H9 (cell line): ENCODE measurements around the gene CDC42EP3. TPM values are rescaled to one million over a fixed set of nuclear protein-coding genes. Genes with fewer than 3 reads are reported as not detected.

Experiments used
- DNase-seq: peaks from one replicate; pipeline ENCODE4 v3.0.0-alpha.2; 2017
- H2AFZ ChIP-seq: one replicate; pipeline ENCODE4 v1.6.1; 2013; ENCODE audit warnings: mild to moderate bottlenecking, low read length, control low read depth, moderate library complexity
- H2AK5ac ChIP-seq: 2 replicates; pipeline ENCODE4 v1.6.1; 2013; ENCODE audit warnings: low read length, control low read depth, mixed read lengths; ENCODE audit not compliant: insufficient read length
- H2BK120ac ChIP-seq: one replicate; pipeline ENCODE4 v1.6.1; 2013; ENCODE audit warnings: low read depth, mild to moderate bottlenecking, low read length, control low read depth, inconsistent platforms; ENCODE audit not compliant: poor library complexity, severe bottlenecking
- H2BK12ac ChIP-seq: 2 replicates; pipeline ENCODE4 v1.6.1; 2013; ENCODE audit warnings: low read length, control low read depth, mixed read lengths, low read depth; ENCODE audit not compliant: insufficient read length
- H2BK15ac ChIP-seq: 2 replicates; pipeline ENCODE4 v1.6.1; 2013; ENCODE audit warnings: low read depth, low read length, control low read depth
- H2BK20ac ChIP-seq: one replicate; pipeline ENCODE4 v1.6.1; 2013; ENCODE audit warnings: low read depth, mild to moderate bottlenecking, low read length, control low read depth, inconsistent platforms; ENCODE audit not compliant: poor library complexity, severe bottlenecking
- H2BK5ac ChIP-seq: 2 replicates; pipeline ENCODE4 v1.6.1; 2013; ENCODE audit warnings: low read length, control low read depth, mixed read lengths; ENCODE audit not compliant: insufficient read length
- H3K14ac ChIP-seq: 2 replicates; pipeline ENCODE4 v1.6.1; 2013; ENCODE audit warnings: low read length, control low read depth; ENCODE audit not compliant: insufficient read depth
- H3K18ac ChIP-seq: 2 replicates; pipeline ENCODE4 v1.6.1; 2013; ENCODE audit warnings: low read depth, mild to moderate bottlenecking, mixed read lengths, low read length, control low read depth; ENCODE audit not compliant: insufficient read length
- H3K23ac ChIP-seq: 2 replicates; pipeline ENCODE4 v1.6.1; 2013; ENCODE audit warnings: low read length, control low read depth, mixed read lengths, low read depth; ENCODE audit not compliant: insufficient read length
- H3K23me2 ChIP-seq: 2 replicates; pipeline ENCODE4 v1.6.1; 2013; ENCODE audit warnings: low read depth, mild to moderate bottlenecking, mixed read lengths, low read length, control low read depth; ENCODE audit not compliant: insufficient read length, poor library complexity, severe bottlenecking
- H3K27ac ChIP-seq: 2 replicates; pipeline ENCODE4 v1.5.1; 2013; ENCODE audit warnings: low read length, control low read depth, mixed read lengths, low read depth; ENCODE audit not compliant: insufficient read length
- H3K27me3 ChIP-seq: 2 replicates; pipeline ENCODE4 v1.6.1; 2013; ENCODE audit warnings: low read length, control low read depth, inconsistent platforms; ENCODE audit not compliant: insufficient read depth
- H3K4ac ChIP-seq: 2 replicates; pipeline ENCODE4 v1.6.1; 2013; ENCODE audit warnings: low read depth, mild to moderate bottlenecking, control low read depth, inconsistent platforms, low read length, moderate library complexity
- H3K4me1 ChIP-seq: 2 replicates; pipeline ENCODE4 v1.6.1; 2013; ENCODE audit warnings: low read length, control low read depth, inconsistent platforms; ENCODE audit not compliant: insufficient read depth
- H3K4me2 ChIP-seq: 2 replicates; pipeline ENCODE4 v1.6.1; 2013; ENCODE audit warnings: low read length, control low read depth, mixed read lengths; ENCODE audit not compliant: insufficient read length, insufficient read depth
- H3K56ac ChIP-seq: 2 replicates; pipeline ENCODE4 v1.6.1; 2013; ENCODE audit warnings: low read depth, mild to moderate bottlenecking, mixed read lengths, low read length, control low read depth; ENCODE audit not compliant: insufficient read length
- H3K79me1 ChIP-seq: 2 replicates; pipeline ENCODE4 v1.6.1; 2013; ENCODE audit warnings: low read depth, mild to moderate bottlenecking, moderate library complexity, low read length, control low read depth, inconsistent platforms; ENCODE audit not compliant: insufficient read depth, poor library complexity, severe bottlenecking
- H3K79me2 ChIP-seq: 2 replicates; pipeline ENCODE4 v1.6.1; 2013; ENCODE audit warnings: low read length, control low read depth, inconsistent platforms; ENCODE audit not compliant: insufficient read depth
- H3K9ac ChIP-seq: 2 replicates; pipeline ENCODE4 v1.6.1; 2013; ENCODE audit warnings: low read length, control low read depth, mixed read lengths; ENCODE audit not compliant: insufficient read length; ENCODE audit errors: extremely low read depth
- H3K9me3 ChIP-seq: one replicate; pipeline ENCODE4 v1.6.1; 2013; ENCODE audit warnings: low read depth, low read length, inconsistent platforms; ENCODE audit not compliant: control insufficient read depth
- H3T11ph ChIP-seq: one replicate; pipeline ENCODE4 v1.6.1; 2013; ENCODE audit warnings: mild to moderate bottlenecking, low read length, control low read depth, inconsistent platforms
- H4K20me1 ChIP-seq: one replicate; pipeline ENCODE4 v1.6.1; 2013; ENCODE audit not compliant: control insufficient read depth, insufficient read length, insufficient read depth
- H4K5ac ChIP-seq: 2 replicates; pipeline ENCODE4 v1.6.1; 2013; ENCODE audit warnings: low read depth, mild to moderate bottlenecking, mixed read lengths, low read length, control low read depth; ENCODE audit not compliant: insufficient read length
- H4K8ac ChIP-seq: replicated peaks from 2 replicates; pipeline ENCODE4 v1.6.1; 2013; ENCODE audit warnings: low read length, control low read depth, mixed read lengths, low read depth; ENCODE audit not compliant: insufficient read length
- H4K91ac ChIP-seq: 2 replicates; pipeline ENCODE4 v1.6.1; 2013; ENCODE audit warnings: low read depth, mild to moderate bottlenecking, moderate library complexity, mixed read lengths, low read length, control low read depth; ENCODE audit not compliant: insufficient read length
- H3K27ac Mint-ChIP-seq, 3 experiments: 2 replicates in 2 of 3; 3 replicates in 1 of 3; pipeline ENCODE4 v1.8.0; 2020 to 2021; ENCODE audit warnings: mixed read lengths in 3 of 3, mild to moderate bottlenecking in 1 of 3, moderate library complexity in 1 of 3
- H3K27me3 Mint-ChIP-seq: 2 replicates; pipeline ENCODE4 v1.8.0; 2021; ENCODE audit warnings: low read depth, mild to moderate bottlenecking, moderate library complexity, mixed read lengths
- H3K36me3 Mint-ChIP-seq, 3 experiments: 2 replicates in 2 of 3; 3 replicates in 1 of 3; pipeline ENCODE4 v1.8.0; 2020 to 2021; ENCODE audit warnings: low read depth in 3 of 3, mixed read lengths in 3 of 3; ENCODE audit not compliant: insufficient read depth in 1 of 3
- H3K4me1 Mint-ChIP-seq, 2 experiments: 2 replicates each; pipeline ENCODE4 v1.8.0; 2020; ENCODE audit warnings: mixed read lengths in 2 of 2
- H3K4me3 Mint-ChIP-seq, 2 experiments: 2 replicates in 1 of 2; 3 replicates in 1 of 2; pipeline ENCODE4 v1.8.0; 2020 to 2021; ENCODE audit warnings: mild to moderate bottlenecking in 2 of 2, mixed read lengths in 2 of 2, moderate library complexity in 1 of 2
- H3K9me3 Mint-ChIP-seq, 2 experiments: 2 replicates in 1 of 2; 3 replicates in 1 of 2; pipeline ENCODE4 v1.8.0; 2020; ENCODE audit warnings: mild to moderate bottlenecking in 2 of 2, mixed read lengths in 2 of 2, moderate library complexity in 1 of 2
- CTCF ChIP-seq: fragments of 200-600 bp; sonication (generic); conservative IDR thresholded peaks from 3 replicates; pipeline ENCODE4 v1.8.0; 2021; ENCODE audit warnings: antibody characterized with exemption, mild to moderate bottlenecking
- WGBS: extraction: QIAGEN DNeasy Blood & Tissue Kit; methylation state at CpG from one replicate; pipeline ENCODE4 v1.1.7; 2013; ENCODE audit warnings: missing lambda C conversion rate, low lambda C conversion rate, mixed read lengths; ENCODE audit not compliant: insufficient read length; ENCODE audit errors: extremely low coverage; 5-methylcytosine and 5-hydroxymethylcytosine counted together
- total RNA-seq: library from RNA; stranded (reverse); gene quantifications from 2 replicates; pipeline ENCODE4 v1.2.1, GENCODE V29; 2021

CDC42EP3 gene
- total RNA-seq, 1 experiment from 2014 or later, result 61.5 TPM

- Histone ChIP-seq H4K5ac (no peak overlapping the region), H3K23ac (no peak overlapping the region), H3K56ac (no peak overlapping the region), H3K9ac (no peak overlapping the region), H3K79me2 (no peaks in the 10 kb centered on the region), H3K4me1 (peaks cover 2% of the 10 kb centered on the region; the same call in 1 of the 2 replicates), H2BK20ac (no peak overlapping the region), H2AFZ (no peak overlapping the region), H3K79me1 (no peaks in the 10 kb centered on the region), H3K4me2 (no peak overlapping the region), H2AK5ac (no peak overlapping the region), H3K9me3 (no peaks in the 10 kb centered on the region), H4K91ac (no peak overlapping the region), H3K18ac (no peak overlapping the region), H4K8ac (no peak overlapping the region), H3K27me3 (no peaks in the 10 kb centered on the region), H4K20me1 (no peaks in the 10 kb centered on the region), H3K14ac (no peak overlapping the region), H2BK15ac (no peak overlapping the region), H2BK120ac (no peak overlapping the region), H2BK5ac (no peak overlapping the region), H2BK12ac (no peak overlapping the region), H3K4ac (no peak overlapping the region), H3K23me2 (no peaks in the 10 kb centered on the region), H3K27ac (no peak overlapping the region), H3T11ph (no peak overlapping the region)
- Mint-ChIP-seq H3K27ac (no peak overlapping the region), H3K9me3 (no peaks in the 10 kb centered on the region), H3K4me3 (no peak overlapping the region), H3K36me3 (no peaks in the 10 kb centered on the region), H3K4me1 (peaks cover 34 to 44% of the 10 kb centered on the region in 2 experiments), H3K27me3 (no peaks in the 10 kb centered on the region; the same call in 1 of the 2 replicates)
- DNase-seq, result no peak
- TF ChIP-seq CTCF, result no peak
- no CpG with 5 or more reads among the region's 2 CpGs for WGBS
Measured at GRCh38 chr2:37679072-37679695, 7.7 kb upstream of the CDC42EP3 start.
